IMR-90 (cell line): ENCODE measurements around the gene CNPY4. TPM values are rescaled to one million over a fixed set of nuclear protein-coding genes. Genes with fewer than 3 reads are reported as not detected.

ENCODE experiments used
- ATAC-seq: fragments of 200-7000 bp; cut with Tn5 transposase; 2 replicates; pipeline ENCODE4 v1.9.1; 2020; ENCODE audit warnings: low read depth, mild to moderate bottlenecking, moderate library complexity
- BruUV-seq: library from RNA; stranded (reverse); fragments of 400-500 nt; replicated peaks from 2 replicates; lab custom pipeline; 2021; lab: Mats Ljungman, UMichigan
- CTCF ChIA-PET: fragments of 300-600 bp; formaldehyde crosslinking; extraction: SDS; loops from one replicate; lab custom pipeline; 2021; ENCODE audit warnings: antibody characterized with exemption; lab: Yijun Ruan, JAX
- POLR2A ChIA-PET: fragments of 300-600 bp; sonication (Branson Sonifier 250); formaldehyde crosslinking; loops from one replicate; lab custom pipeline; 2022; ENCODE audit warnings: antibody characterized with exemption; ENCODE audit not compliant: unreplicated experiment; lab: Charles Lee
- DNase-seq: peaks from one replicate; pipeline ENCODE4 v3.0.0; 2013
- H2AFZ ChIP-seq: replicated peaks from 2 replicates; pipeline ENCODE3; 2013; ENCODE audit warnings: low read length, mild to moderate bottlenecking; ENCODE audit not compliant: poor library complexity
- H2AK5ac ChIP-seq: 2 replicates; pipeline ENCODE4 v1.6.1; 2013; ENCODE audit warnings: low read depth, low read length, inconsistent platforms
- H2AK9ac ChIP-seq: replicated peaks from 2 replicates; pipeline ENCODE3; 2013; ENCODE audit warnings: mild to moderate bottlenecking, low read depth, low read length, moderate library complexity; ENCODE audit not compliant: poor library complexity
- H2BK120ac ChIP-seq: 2 replicates; pipeline ENCODE4 v1.6.1; 2013; ENCODE audit warnings: low read depth, low read length, inconsistent platforms
- H2BK15ac ChIP-seq: 3 replicates; pipeline ENCODE4 v1.6.1; 2013; ENCODE audit warnings: low read depth, low read length, inconsistent platforms
- H2BK20ac ChIP-seq: 2 replicates; pipeline ENCODE4 v1.6.1; 2013; ENCODE audit warnings: low read depth, mild to moderate bottlenecking, inconsistent platforms, low read length, moderate library complexity
- H2BK5ac ChIP-seq: 2 replicates; pipeline ENCODE4 v1.6.1; 2013; ENCODE audit warnings: mild to moderate bottlenecking, low read depth, low read length, inconsistent platforms; ENCODE audit not compliant: poor library complexity, severe bottlenecking
- H3K14ac ChIP-seq: replicated peaks from 2 replicates; pipeline ENCODE4 v1.6.1; 2013; ENCODE audit warnings: low read depth, low read length, inconsistent platforms
- H3K18ac ChIP-seq: 2 replicates; pipeline ENCODE4 v1.6.1; 2013; ENCODE audit warnings: low read depth, low read length, control low read depth
- H3K23ac ChIP-seq: 2 replicates; pipeline ENCODE4 v1.6.1; 2013; ENCODE audit warnings: low read depth, low read length, inconsistent platforms
- H3K27ac ChIP-seq: 2 replicates; pipeline ENCODE4 v1.5.1; 2013; ENCODE audit warnings: mild to moderate bottlenecking, control low read depth, low read length; ENCODE audit not compliant: insufficient read depth
- H3K27me3 ChIP-seq: 2 replicates; pipeline ENCODE4 v1.6.1; 2013; ENCODE audit warnings: low read length; ENCODE audit not compliant: control insufficient read depth, insufficient read depth
- H3K36me3 ChIP-seq: 2 replicates; pipeline ENCODE4 v1.6.1; 2013; ENCODE audit warnings: low read length, mixed read lengths; ENCODE audit not compliant: control insufficient read depth, insufficient read depth
- H3K4ac ChIP-seq: 2 replicates; pipeline ENCODE4 v1.6.1; 2013; ENCODE audit warnings: low read depth, low read length, inconsistent platforms
- H3K4me1 ChIP-seq: 2 replicates; pipeline ENCODE4 v1.6.1; 2013; ENCODE audit warnings: low read length, mixed read lengths; ENCODE audit not compliant: control insufficient read depth, insufficient read depth
- H3K4me2 ChIP-seq: 2 replicates; pipeline ENCODE4 v1.6.1; 2013; ENCODE audit warnings: low read depth, mild to moderate bottlenecking, control low read depth, low read length, moderate library complexity
- H3K4me3 ChIP-seq: 2 replicates; pipeline ENCODE4 v1.5.1; 2013; ENCODE audit warnings: low read depth, mild to moderate bottlenecking, control low read depth, low read length, moderate library complexity; ENCODE audit not compliant: insufficient read depth
- H3K56ac ChIP-seq: 2 replicates; pipeline ENCODE4 v1.6.1; 2013; ENCODE audit warnings: low read length, inconsistent platforms; ENCODE audit not compliant: insufficient read depth; ENCODE audit errors: extremely low read depth
- H3K79me1 ChIP-seq, 2 experiments: 2 replicates each; pipeline ENCODE4 v1.6.1; 2013; ENCODE audit warnings: low read length in 2 of 2, inconsistent platforms in 1 of 2, low read depth in 1 of 2
- H3K9ac ChIP-seq: 2 replicates; pipeline ENCODE4 v1.6.1; 2013; ENCODE audit warnings: low read depth, low read length, control low read depth
- H3K9me1 ChIP-seq: 2 replicates; pipeline ENCODE4 v1.6.1; 2013; ENCODE audit warnings: low read length, inconsistent platforms; ENCODE audit not compliant: insufficient read depth
- H3K9me3 ChIP-seq: 2 replicates; pipeline ENCODE4 v1.6.1; 2013; ENCODE audit warnings: low read length; ENCODE audit not compliant: control insufficient read depth, insufficient read depth
- H4K20me1 ChIP-seq: 2 replicates; pipeline ENCODE4 v1.6.1; 2013; ENCODE audit warnings: low read length, inconsistent platforms; ENCODE audit not compliant: insufficient read depth
- H4K5ac ChIP-seq: 2 replicates; pipeline ENCODE4 v1.6.1; 2013; ENCODE audit warnings: mild to moderate bottlenecking, low read depth, low read length, control low read depth
- H4K8ac ChIP-seq, 2 experiments: 2 replicates each; pipeline ENCODE4 v1.6.1; 2013; ENCODE audit warnings: low read depth in 2 of 2, low read length in 2 of 2, control low read depth in 1 of 2, inconsistent platforms in 1 of 2
- H4K91ac ChIP-seq: 2 replicates; pipeline ENCODE4 v1.6.1; 2013; ENCODE audit warnings: low read depth, low read length, inconsistent platforms; ENCODE audit not compliant: insufficient read depth
- MAZ ChIP-seq: IDR thresholded peaks from 2 replicates; pipeline ENCODE4 v1.6.1; 2012; ENCODE audit warnings: low read depth, mild to moderate bottlenecking, low read length, improper control_type of control experiment, moderate library complexity, borderline replicate concordance
- WGBS, 2 experiments: methylation state at CpG; one replicate each; pipeline versions ENCODE4 v1.1.5 to v1.1.7; 2013; ENCODE audit warnings: missing lambda C conversion rate in 2 of 2; ENCODE audit not compliant: insufficient read length in 1 of 2; ENCODE audit errors: extremely low coverage in 2 of 2; 5-methylcytosine and 5-hydroxymethylcytosine counted together
- dilution Hi-C: fragments of 300-500 bp; cut with HindIII; formaldehyde crosslinking; loops from one replicate; pipeline ENCODE4 v1.14.3; 2018; ENCODE audit warnings: low sequenced_read_pairs; ENCODE audit not compliant: unreplicated experiment
- in situ Hi-C: fragments of 300-500 bp; cut with MboI; formaldehyde crosslinking; loops from 3 replicates; pipeline ENCODE4 v1.14.3; 2019; ENCODE audit warnings: low sequenced_read_pairs, inconsistent platforms, mixed read lengths
- intact Hi-C: fragments of 100-400 bp; cut with micrococcal nuclease; formaldehyde crosslinking; loops from 2 replicates; pipeline ENCODE4 v1.10.0; 2022
- polyA plus RNA-seq, 3 experiments: library from polyadenylated mRNA; depleted of rRNA; stranded (reverse); fragments of >200 nt; gene quantifications; 2 replicates each; pipeline ENCODE4 v1.2.3, GENCODE V29; 2012; ENCODE audit warnings: low replicate concordance in 1 of 3
- total RNA-seq: library from RNA; depleted of rRNA; stranded (reverse); fragments of >200 nt; gene quantifications from 2 replicates; pipeline ENCODE4 v1.2.3, GENCODE V29; 2012

The CNPY4 gene
- total and polyA plus RNA-seq, 2 of the 4 experiments (the other 2 are of a cell fraction), result 13.3 to 21.9 TPM

- Histone ChIP-seq H3K56ac (no peak overlapping the region), H3K9me3 (no peaks in the 10 kb centered on the region), H3K27me3 (no peaks in the 10 kb centered on the region), H3K4me3 (no peak overlapping the region), H2BK15ac (no peak overlapping the region), H4K5ac (no peak overlapping the region), H2BK5ac (no peak overlapping the region), H3K9me1 (no peaks in the 10 kb centered on the region), H4K8ac (no peak overlapping the region), H3K79me1 (peaks cover 16 to 22% of the 10 kb centered on the region in 2 experiments), H3K9ac (no peak overlapping the region), H2AFZ (no peak overlapping the region), H2AK9ac (no peak overlapping the region), H3K14ac (no peak overlapping the region), H3K18ac (no peak overlapping the region), H3K36me3 (peaks cover 13% of the 10 kb centered on the region), H2AK5ac (no peak overlapping the region), H3K4me1 (peaks cover 5% of the 10 kb centered on the region), H3K4me2 (no peak overlapping the region), H4K20me1 (no peaks in the 10 kb centered on the region), H2BK20ac (no peak overlapping the region), H4K91ac (no peak overlapping the region), H2BK120ac (no peak overlapping the region), H3K23ac (no peak overlapping the region), H3K27ac (no peak overlapping the region), H3K4ac (no peak overlapping the region)
- CTCF ChIA-PET, result no interaction called here
- POLR2A ChIA-PET, result no interaction called here
- TF ChIP-seq MAZ, result no peak
- in situ Hi-C loops, result no loop called here
- dilution Hi-C loops, result no loop called here
- WGBS, 2 experiments, result 89% methylated on average over 4 of the region's 11 CpGs; no CpG with 5 or more reads in 1 of the 2 experiments
- no peak for ATAC-seq
- intact Hi-C loops, result no loop called here
- no peak for DNase-seq
- no TSS peak for BruUV-seq
Measured at GRCh38 chr7:100173806-100174495, 54.5 kb downstream of the CNPY4 start.
